A204.1 (cell line): ENCODE measurements around the gene PDE3A.

Experiments
- FAIRE-seq: peaks from 2 replicates; lab custom pipeline; 2012; peaks lifted over from hg19 to GRCh38; lab: Jason Lieb, UNC

Gene PDE3A

GRCh38 chr12:20722142-20722541 lies 353.8 kb downstream of the PDE3A start:
- FAIRE-seq: no peak

GRCh38 chr12:20731274-20731673 lies 362.9 kb downstream of the PDE3A start:
- no peak for FAIRE-seq
